Stimulated activated CD4-positive, alpha-beta T cell treated with anti-CD3 and anti-CD28 coated beads, Interleukin-1b, Interleukin-23, amount 100 ng/mL, for 1 hour (primary cell): ENCODE data around the gene POLR2L.

Experiments used
- DNase-seq, 2 donors: peaks; one replicate each; pipeline ENCODE4 v3.0.0-alpha.2; 2020; ENCODE audit warnings: low read depth in 2 of 2

The POLR2L gene

DNA sequence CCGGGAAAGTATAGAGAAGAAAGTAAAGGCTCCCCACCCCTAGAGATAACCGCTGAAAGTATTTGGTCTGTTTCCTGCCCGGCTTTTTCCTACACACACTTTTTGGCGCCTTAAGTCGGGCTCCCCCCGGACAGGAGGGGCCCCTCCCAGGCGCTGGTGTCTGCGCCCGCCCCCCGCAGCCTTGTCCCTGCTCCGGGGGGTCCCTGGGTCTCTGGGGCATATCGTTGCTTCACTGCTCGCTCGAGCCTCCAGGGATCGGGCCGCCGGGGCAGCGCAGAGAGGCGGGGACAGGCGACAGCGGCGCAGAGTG lies 15.5 kb downstream of the POLR2L start:
- DNase-seq = no peak

DNA sequence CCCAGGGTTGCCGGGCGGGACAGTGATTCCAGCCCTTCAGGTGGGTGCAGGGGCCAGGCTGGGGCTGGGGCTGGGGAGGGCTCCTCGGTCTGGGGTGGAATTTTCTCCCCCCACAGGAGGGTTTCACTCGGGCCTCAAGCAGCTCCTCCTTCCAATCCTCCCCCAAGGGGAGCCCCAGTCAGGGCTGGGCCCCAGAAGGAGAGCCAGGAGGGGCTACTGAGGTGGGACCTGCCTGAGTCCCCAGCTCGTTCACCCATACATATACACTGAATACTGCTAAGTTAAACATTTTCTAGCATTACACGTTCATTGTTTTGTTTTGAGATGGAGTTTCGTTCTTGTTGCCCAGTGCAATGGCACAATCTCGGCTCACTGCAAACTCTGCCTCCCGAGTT lies 16.1 kb downstream of the POLR2L start:
- no peak for DNase-seq

GRCh38 chr11:825366-826226 lies 16.7 kb downstream of the POLR2L start:
- no peak for DNase-seq

DNA sequence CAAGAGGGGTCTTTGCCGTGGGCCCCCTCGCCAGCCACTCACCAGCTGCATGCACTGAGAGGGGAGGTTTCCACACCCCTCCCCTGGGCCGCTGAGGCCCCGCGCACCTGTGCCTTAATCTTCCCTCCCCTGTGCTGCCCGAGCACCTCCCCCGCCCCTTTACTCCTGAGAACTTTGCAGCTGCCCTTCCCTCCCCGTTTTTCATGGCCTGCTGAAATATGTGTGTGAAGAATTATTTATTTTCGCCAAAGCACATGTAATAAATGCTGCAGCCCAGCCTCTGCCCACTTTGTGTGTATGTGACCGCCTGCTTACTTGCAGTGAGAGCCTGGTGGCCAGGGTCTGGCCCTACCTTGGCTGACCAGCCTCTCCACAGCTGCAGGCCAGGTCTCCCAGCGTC lies 17.4 kb downstream of the POLR2L start:
- DNase-seq = no peak

GRCh38 chr11:824292-824880 lies 17.9 kb downstream of the POLR2L start:
- DNase-seq = no peak

GRCh38 chr11:823441-824291 lies 18.7 kb downstream of the POLR2L start:
- DNase-seq = no peak

DNA sequence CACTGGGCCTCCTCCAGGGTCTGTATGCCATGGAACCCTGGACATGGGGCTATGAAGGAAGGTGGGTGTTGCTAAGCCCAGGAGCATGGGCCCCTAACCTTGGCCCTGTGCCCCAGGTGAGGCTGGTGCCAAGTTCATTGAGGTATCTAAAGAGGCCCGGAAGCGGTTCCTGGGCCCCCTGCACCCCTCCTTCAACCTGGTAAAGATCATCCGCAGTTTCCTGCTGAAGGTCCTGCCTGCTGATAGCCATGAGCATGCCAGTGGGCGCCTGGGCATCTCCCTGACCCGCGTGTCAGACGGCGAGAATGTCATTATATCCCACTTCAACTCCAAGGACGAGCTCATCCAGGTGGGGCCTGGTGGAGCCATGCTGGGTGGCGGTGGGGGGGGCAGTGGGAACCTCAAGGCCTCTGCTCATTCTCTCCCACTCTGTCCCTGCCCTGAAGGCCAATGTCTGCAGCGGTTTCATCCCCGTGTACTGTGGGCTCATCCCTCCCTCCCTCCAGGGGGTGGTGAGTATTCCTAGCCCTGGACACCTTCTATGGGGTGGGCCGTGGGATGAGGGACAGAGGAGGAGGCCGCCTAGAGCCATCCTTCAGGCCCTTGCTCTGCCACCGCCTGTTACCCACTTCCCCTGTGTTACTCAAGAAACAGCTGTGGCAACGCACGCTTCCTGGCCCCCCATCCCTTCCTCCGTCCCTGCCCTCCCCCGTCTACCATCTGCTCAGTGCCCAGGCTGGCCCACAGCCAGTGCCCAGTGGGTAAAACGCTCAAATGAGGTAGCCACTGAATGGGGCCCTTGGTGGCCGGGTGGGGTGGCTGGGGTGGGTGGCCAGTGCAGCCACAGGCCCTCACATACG lies 20.6 kb downstream of the POLR2L start:
- no peak for DNase-seq

GRCh38 chr11:820655-821511 lies 21.4 kb downstream of the POLR2L start:
- no peak for DNase-seq

GRCh38 chr11:819943-820649 lies 22.2 kb downstream of the POLR2L start:
- peak; percentile 86 to 89 for DNase-seq

- DNase-seq = peak; percentile 86 to 92
Observed at GRCh38 chr11:819129-819931, 23.0 kb downstream of the POLR2L start.

DNA sequence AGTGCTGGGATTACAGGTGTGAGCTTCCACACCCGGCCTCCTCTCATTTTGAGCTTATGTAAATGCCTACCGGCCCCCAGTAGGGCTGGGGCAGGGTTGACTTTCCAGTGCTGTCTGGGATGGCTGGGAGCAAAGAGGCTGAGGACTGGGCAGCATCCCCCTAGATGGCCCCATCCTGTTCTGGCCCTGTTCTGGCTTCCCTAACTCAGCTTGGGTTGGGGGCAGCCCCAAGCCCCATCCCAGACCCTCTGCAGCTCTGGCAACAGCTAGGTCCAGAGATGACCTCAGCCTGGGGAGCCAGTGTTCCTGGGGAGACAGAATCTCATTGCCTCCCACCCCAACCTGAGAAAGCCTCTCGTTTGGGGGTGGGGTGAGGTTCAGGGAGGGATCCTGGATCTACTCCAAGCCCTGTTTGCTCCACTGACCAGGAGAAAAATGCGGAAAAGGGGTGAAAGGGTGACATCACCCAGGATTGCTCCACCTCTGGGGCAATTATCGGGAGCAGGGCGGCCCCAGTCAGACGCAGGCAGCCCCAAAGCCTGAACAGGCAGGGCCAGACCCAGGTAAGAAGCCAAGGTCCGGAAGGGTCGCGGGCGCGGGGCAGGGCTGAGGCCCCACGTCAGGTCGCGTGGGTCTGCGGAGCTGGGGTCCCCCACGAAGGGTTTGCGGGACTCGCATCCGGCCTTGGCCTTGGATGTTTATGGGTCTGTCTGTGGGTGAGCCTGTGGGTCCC lies 23.8 kb downstream of the POLR2L start, which contains the start of gene PNPLA2:
Gene PNPLA2, plus strand, starts transcription at position 519 of the 733 bp plus-strand sequence. CDS start 805 bp downstream, outside the sequence.
- no peak for DNase-seq

DNA sequence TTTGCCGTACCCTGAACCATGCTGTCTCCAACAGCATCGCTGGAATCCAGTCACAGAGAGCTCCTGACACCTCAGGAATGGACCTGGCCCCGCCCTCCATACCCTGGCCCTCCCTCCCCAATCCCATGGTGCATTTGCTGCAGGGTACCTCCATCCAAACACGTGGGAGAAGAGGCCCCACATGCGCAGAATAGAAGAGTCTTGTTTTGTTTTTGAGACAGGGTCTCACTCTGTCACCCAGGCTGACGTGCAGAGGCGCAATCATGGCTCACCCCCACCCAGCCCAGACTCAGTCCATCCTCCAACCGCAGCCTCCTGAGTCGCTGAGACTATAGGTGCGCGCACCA lies 25.9 kb downstream of the POLR2L start:
- no peak for DNase-seq

- DNase-seq = no peak
Observed at GRCh38 chr11:815675-816432, 26.5 kb downstream of the POLR2L start.

GRCh38 chr11:813456-814096 lies 28.8 kb downstream of the POLR2L start:
- no peak for DNase-seq

GRCh38 chr11:813072-813455 lies 29.3 kb downstream of the POLR2L start:
- DNase-seq = no peak

DNA sequence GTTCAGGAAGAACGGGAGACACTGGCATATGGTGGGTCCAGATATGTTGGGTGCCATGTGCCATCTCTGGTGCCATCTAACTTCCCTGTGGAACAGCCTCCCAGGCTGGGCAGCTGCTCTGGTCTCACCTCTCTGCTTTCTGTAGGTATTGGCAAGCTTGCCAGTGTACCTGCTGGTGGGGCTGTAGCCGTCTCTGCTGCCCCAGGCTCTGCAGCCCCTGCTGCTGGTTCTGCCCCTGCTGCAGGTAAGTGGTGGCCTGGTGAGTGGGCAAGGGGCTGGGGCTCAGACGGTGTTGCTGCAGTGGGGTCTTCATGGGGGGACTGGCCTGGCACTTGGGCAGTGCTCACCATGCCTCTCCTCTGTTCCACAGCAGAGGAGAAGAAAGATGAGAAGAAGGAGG lies 29.9 kb downstream of the POLR2L start:
- no peak for DNase-seq
